Left renal pelvis (tissue), 4 donors: ENCODE measurements around the gene MCCD1. TPM values are rescaled to one million over a fixed set of nuclear protein-coding genes. Genes with fewer than 3 reads are reported as not detected.

Source experiments
- polyA plus RNA-seq, 4 donors: library from polyadenylated mRNA; unstranded; fragments of 120-200 nt; gene quantifications; one replicate each; pipeline ENCODE4 v1.2.1, GENCODE V29; 2013; ENCODE audit not compliant: insufficient read length in 4 of 4

Gene MCCD1
- polyA plus RNA-seq, 4 donors, result 0.27 to 18.6 (median 12.8) TPM

Other genes with a start within 250 kb of the MCCD1 start
- gene HLA-B, start 171.8 kb upstream of the MCCD1 start, polyA plus RNA-seq, result 100 to 1,000 TPM; 105 to 177 (median 155) TPM
- 10 to 100 TPM in 1 of 4 donors, 1 to 10 TPM in 3; 4.4 to 12.8 (median 8.1) TPM for gene MICA, start 125.4 kb upstream of the MCCD1 start, polyA plus RNA-seq
- gene MICB, start 30.8 kb upstream of the MCCD1 start, polyA plus RNA-seq, result 1 to 10 TPM in 3 of 4 donors, under 1 TPM in 1; 0.49 to 2.3 (median 1.0) TPM
- 100 to 1,000 TPM; 448 to 682 (median 553) TPM for gene DDX39B, start 13.0 kb downstream of the MCCD1 start, polyA plus RNA-seq
- gene ATP6V1G2, start 17.6 kb downstream of the MCCD1 start, polyA plus RNA-seq, result 1 to 10 TPM; 4.8 to 9.4 (median 6.4) TPM
- gene NFKBIL1, start 18.6 kb downstream of the MCCD1 start, polyA plus RNA-seq, result 10 to 100 TPM; 18.3 to 28.7 (median 19.7) TPM
- under 1 TPM; 0.23 to 0.43 (median 0.36) TPM for gene LTA, start 43.3 kb downstream of the MCCD1 start, polyA plus RNA-seq
- 1 to 10 TPM in 1 of 4 donors, under 1 TPM in 2, not detected in 1; 0.23 to 2.5 (median 0.29) TPM for gene TNF, start 46.6 kb downstream of the MCCD1 start, polyA plus RNA-seq
- gene LTB, start 53.5 kb downstream of the MCCD1 start, polyA plus RNA-seq, result 1 to 10 TPM in 3 of 4 donors, under 1 TPM in 1; 0.66 to 2.0 (median 1.6) TPM
- 10 to 100 TPM in 1 of 4 donors, 1 to 10 TPM in 3; 4.6 to 10.3 (median 4.9) TPM for gene LST1, start 57.3 kb downstream of the MCCD1 start, polyA plus RNA-seq
- under 1 TPM in 2 of 4 donors, not detected in 2; 0.17 to 0.20 TPM for gene NCR3, start 64.0 kb downstream of the MCCD1 start, polyA plus RNA-seq
- 10 to 100 TPM; 43.3 to 77.0 (median 73.6) TPM for gene AIF1, start 86.3 kb downstream of the MCCD1 start, polyA plus RNA-seq
- gene PRRC2A, start 91.8 kb downstream of the MCCD1 start, polyA plus RNA-seq, result 100 to 1,000 TPM; 143 to 224 (median 174) TPM
- 100 to 1,000 TPM; 186 to 278 (median 241) TPM for gene BAG6, start 123.7 kb downstream of the MCCD1 start, polyA plus RNA-seq
- 100 to 1,000 TPM in 2 of 4 donors, 10 to 100 TPM in 2; 10.1 to 106 (median 83.8) TPM for gene APOM, start 126.9 kb downstream of the MCCD1 start, polyA plus RNA-seq
- gene C6orf47, start 131.8 kb downstream of the MCCD1 start, polyA plus RNA-seq, result 10 to 100 TPM; 15.8 to 21.1 (median 19.0) TPM
- gene GPANK1, start 136.0 kb downstream of the MCCD1 start, polyA plus RNA-seq, result 10 to 100 TPM; 16.8 to 28.9 (median 24.9) TPM
- 100 to 1,000 TPM; 184 to 243 (median 239) TPM for gene CSNK2B, start 137.1 kb downstream of the MCCD1 start, polyA plus RNA-seq
- gene LY6G5B, start 141.0 kb downstream of the MCCD1 start, polyA plus RNA-seq, result 10 to 100 TPM; 16.6 to 28.7 (median 20.9) TPM
- gene LY6G5C, start 152.1 kb downstream of the MCCD1 start, polyA plus RNA-seq, result 1 to 10 TPM; 1.6 to 5.9 (median 2.6) TPM
- gene ABHD16A, start 174.4 kb downstream of the MCCD1 start, polyA plus RNA-seq, result 10 to 100 TPM; 50.1 to 67.5 (median 55.9) TPM
- gene LY6G6F, start 177.9 kb downstream of the MCCD1 start, polyA plus RNA-seq, result 1 to 10 TPM in 1 of 4 donors, under 1 TPM in 2, not detected in 1; 0.30 to 1.5 (median 0.52) TPM
- not detected for gene LY6G6D, start 186.4 kb downstream of the MCCD1 start, polyA plus RNA-seq
- gene LY6G6C, start 192.8 kb downstream of the MCCD1 start, polyA plus RNA-seq, result under 1 TPM in 3 of 4 donors, not detected in 1; 0.45 to 0.74 (median 0.63) TPM
- 1 to 10 TPM; 1.1 to 2.9 (median 1.4) TPM for gene MPIG6B, start 194.4 kb downstream of the MCCD1 start, polyA plus RNA-seq
- 100 to 1,000 TPM; 150 to 213 (median 182) TPM for gene DDAH2, start 200.3 kb downstream of the MCCD1 start, polyA plus RNA-seq
- gene CLIC1, start 207.6 kb downstream of the MCCD1 start, polyA plus RNA-seq, result 100 to 1,000 TPM; 201 to 309 (median 278) TPM
- gene MSH5, start 211.0 kb downstream of the MCCD1 start, polyA plus RNA-seq, result 10 to 100 TPM; 14.2 to 51.0 (median 25.2) TPM
- 10 to 100 TPM in 2 of 4 donors, 1 to 10 TPM in 2; 2.7 to 13.0 (median 7.9) TPM for gene SAPCD1, start 233.7 kb downstream of the MCCD1 start, polyA plus RNA-seq
- 10 to 100 TPM in 1 of 4 donors, 1 to 10 TPM in 3; 1.5 to 11.1 (median 5.5) TPM for gene VWA7, start 248.4 kb downstream of the MCCD1 start, polyA plus RNA-seq